ENCODE data around the gene NEK10.

GRCh38 chr3:27290760-27291159 is 78.4 kb downstream of the NEK10 start:
- TF ChIP-seq CTCF (IDR thresholded peaks at IDR 0.05) (no peak), POLR2A (IDR thresholded peaks at IDR 0.05) (no peak)

Measured in thyroid gland (tissue), 4 donors.